Measurements from ENCODE around the gene PGAM2. TPM values are rescaled to one million over a fixed set of nuclear protein-coding genes. Genes with fewer than 3 reads are reported as not detected.

The PGAM2 gene
- 671 TPM for total RNA-seq
- long read RNA-seq, transcript PGAM2-201 (3 exons, 857 nt) = major isoform, 635 of 690 reads
- long read RNA-seq, partial matches to known transcripts = 14 of 690 reads
- long read RNA-seq, other reads (novel, unspliced or antisense) = 41 of 690 reads

DNA sequence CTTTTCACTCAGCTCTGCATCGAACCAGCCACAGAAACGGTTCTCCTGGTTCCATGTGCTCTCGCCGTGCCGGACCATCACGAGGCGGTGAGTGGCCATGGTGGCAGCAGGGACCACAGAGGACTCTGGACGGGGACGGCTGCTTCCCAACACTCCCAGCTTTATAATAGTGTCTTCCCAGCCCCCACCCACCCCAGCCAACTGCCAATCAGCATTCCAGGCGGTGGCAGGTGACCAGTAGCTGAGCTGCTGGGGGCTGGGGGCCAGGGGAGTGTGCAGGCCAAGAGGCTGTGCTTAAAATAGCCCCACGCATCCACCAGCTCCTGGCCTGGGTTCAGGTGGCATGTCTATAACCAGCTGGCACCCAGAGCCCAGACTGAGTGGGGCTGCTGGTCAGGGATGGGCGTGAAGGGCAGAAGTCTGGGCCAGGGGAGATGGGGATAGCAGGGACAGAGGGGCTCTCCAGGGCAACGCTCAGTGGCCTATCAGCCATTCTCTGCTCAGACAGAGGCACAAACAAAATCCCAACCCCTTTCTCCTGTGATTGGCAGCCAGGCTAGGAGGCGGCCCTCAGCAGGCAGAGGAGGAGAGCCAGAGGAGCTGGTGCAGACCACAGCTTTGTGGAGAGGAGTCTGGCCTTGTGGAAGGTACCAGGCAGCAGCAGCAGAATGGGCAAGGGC is at the start of gene PGAM2:
Gene PGAM2 (minus strand): TSS at position 137 of the 680 bp plus-strand sequence. CDS start 38 bp downstream, at position 99.
- Histone ChIP-seq H3K27me3 (ENCODE audit: low read depth) (no peaks in the 10 kb centered on the region), H3K9me3 (replicated peaks) (no peaks in the 10 kb centered on the region), H3K4me3 (peak within 1 kb of the TSS; percentile 74), H3K4me1 (peaks cover 74% of the 10 kb centered on the region), H3K27ac (replicated peaks) (peak within 1 kb of the TSS; percentile 89), H3K36me3 (peaks cover 15% of the 10 kb centered on the region)
- TF ChIP-seq, protein P1, sequence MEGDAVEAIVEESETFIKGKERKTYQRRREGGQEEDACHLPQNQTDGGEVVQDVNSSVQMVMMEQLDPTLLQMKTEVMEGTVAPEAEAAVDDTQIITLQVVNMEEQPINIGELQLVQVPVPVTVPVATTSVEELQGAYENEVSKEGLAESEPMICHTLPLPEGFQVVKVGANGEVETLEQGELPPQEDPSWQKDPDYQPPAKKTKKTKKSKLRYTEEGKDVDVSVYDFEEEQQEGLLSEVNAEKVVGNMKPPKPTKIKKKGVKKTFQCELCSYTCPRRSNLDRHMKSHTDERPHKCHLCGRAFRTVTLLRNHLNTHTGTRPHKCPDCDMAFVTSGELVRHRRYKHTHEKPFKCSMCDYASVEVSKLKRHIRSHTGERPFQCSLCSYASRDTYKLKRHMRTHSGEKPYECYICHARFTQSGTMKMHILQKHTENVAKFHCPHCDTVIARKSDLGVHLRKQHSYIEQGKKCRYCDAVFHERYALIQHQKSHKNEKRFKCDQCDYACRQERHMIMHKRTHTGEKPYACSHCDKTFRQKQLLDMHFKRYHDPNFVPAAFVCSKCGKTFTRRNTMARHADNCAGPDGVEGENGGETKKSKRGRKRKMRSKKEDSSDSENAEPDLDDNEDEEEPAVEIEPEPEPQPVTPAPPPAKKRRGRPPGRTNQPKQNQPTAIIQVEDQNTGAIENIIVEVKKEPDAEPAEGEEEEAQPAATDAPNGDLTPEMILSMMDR (IDR thresholded peaks at IDR 0.05; ENCODE audit: borderline replicate concordance) = no peak
- peak; percentile 87 for DNase-seq
- intact Hi-C loops (cut with micrococcal nuclease) = no loop called here

DNA sequence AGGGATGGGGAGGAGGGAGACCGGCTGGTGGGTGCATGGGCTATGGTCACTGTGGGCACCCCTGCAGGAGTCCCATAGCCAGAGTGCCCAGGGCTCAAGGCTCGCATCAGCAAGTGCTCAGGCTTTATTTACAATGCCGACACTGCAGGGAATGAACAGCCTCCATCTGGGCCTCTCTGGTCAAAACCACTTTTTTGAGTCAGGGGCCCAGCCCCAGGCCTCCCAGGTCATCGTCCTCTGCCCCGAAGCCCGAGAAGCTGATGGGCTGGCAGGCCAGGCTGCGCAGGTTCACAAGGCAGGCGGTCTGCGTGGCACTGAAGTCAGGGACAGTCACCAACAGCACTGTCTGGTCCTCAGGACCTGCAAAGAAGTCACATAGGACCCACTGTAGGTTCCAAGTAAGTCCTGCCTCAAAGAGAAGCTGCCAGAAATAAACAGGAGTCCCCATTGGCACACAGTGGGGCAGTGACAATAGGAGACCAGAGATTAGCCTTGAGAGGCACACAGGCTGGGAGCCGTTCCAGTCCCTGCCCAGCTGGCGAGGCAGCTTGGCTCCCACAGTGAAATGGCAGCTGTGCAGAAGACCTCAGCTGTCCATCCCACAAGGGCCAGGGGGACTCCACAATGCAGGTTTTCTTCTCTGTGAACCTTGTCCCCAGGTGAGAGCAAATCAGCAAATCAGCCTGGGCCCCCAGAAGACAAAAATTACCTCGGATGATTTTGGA is 49.4 kb upstream of the PGAM2 start:
- Histone ChIP-seq H3K27ac (replicated peaks) (peak overlapping the region; percentile 72), H3K36me3 (peaks cover 31% of the 10 kb centered on the region), H3K4me1 (peaks cover 27% of the 10 kb centered on the region), H3K9me3 (replicated peaks) (no peaks in the 10 kb centered on the region), H3K27me3 (ENCODE audit: low read depth) (no peaks in the 10 kb centered on the region), H3K4me3 (no peak overlapping the region)
- intact Hi-C loops (cut with micrococcal nuclease) = no loop called here
- peak; percentile 69 for DNase-seq
- TF ChIP-seq, protein P1 (IDR thresholded peaks at IDR 0.05; ENCODE audit: borderline replicate concordance) = no peak

DNA sequence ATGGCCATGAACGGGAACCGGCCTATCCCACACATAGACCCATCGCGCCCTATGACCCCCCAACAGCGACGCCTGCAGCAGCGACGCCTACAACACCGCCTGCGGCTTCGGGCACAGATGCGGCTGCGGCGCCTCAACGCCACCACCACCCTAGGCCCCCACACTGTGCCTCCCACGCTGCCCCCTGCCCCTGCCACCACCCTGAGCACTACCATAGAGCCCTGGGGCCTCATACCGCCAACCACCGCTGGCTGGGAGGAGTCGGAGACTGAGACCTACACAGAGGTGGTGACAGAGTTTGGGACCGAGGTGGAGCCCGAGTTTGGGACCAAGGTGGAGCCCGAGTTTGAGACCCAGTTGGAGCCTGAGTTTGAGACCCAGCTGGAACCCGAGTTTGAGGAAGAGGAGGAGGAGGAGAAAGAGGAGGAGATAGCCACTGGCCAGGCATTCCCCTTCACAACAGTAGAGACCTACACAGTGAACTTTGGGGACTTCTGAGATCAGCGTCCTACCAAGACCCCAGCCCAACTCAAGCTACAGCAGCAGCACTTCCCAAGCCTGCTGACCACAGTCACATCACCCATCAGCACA is 48.5 kb upstream of the PGAM2 start:
- Histone ChIP-seq H3K36me3 (peaks cover 31% of the 10 kb centered on the region), H3K9me3 (replicated peaks) (no peaks in the 10 kb centered on the region), H3K27me3 (ENCODE audit: low read depth) (no peaks in the 10 kb centered on the region), H3K4me1 (peaks cover 19% of the 10 kb centered on the region), H3K27ac (replicated peaks) (peak overlapping the region; percentile 72), H3K4me3 (no peak overlapping the region)
- DNase-seq = no peak
- intact Hi-C loops (cut with micrococcal nuclease) = no loop called here
- TF ChIP-seq, protein P1 (IDR thresholded peaks at IDR 0.05; ENCODE audit: borderline replicate concordance) = no peak

- Histone ChIP-seq H3K27me3 (ENCODE audit: low read depth) (no peaks in the 10 kb centered on the region), H3K9me3 (replicated peaks) (no peaks in the 10 kb centered on the region), H3K4me1 (peaks cover 19% of the 10 kb centered on the region), H3K27ac (replicated peaks) (no peak overlapping the region), H3K36me3 (peaks cover 29% of the 10 kb centered on the region), H3K4me3 (no peak overlapping the region)
- no peak for DNase-seq
- TF ChIP-seq, protein P1 (IDR thresholded peaks at IDR 0.05; ENCODE audit: borderline replicate concordance) = no peak
- intact Hi-C loops (cut with micrococcal nuclease) = no loop called here
Measured at GRCh38 chr7:44112997-44113763, 47.8 kb upstream of the PGAM2 start.

Data from left ventricle myocardium inferior (tissue), 1 donor.